T-cell (primary cell): Measurements from ENCODE around the gene GPR158. TPM values are rescaled to one million over a fixed set of nuclear protein-coding genes. Genes with fewer than 3 reads are reported as not detected.

Source experiments
- ATAC-seq, 4 experiments: fragments of 200-7000 bp in 3 of 4; fragments of 150-1000 bp in 1 of 4; cut with Tn5 transposase; replicated peaks in 1 of 4; 1 replicate in 3 of 4; 2 replicates in 1 of 4; pipeline ENCODE4 v1.10.0; 2021; ENCODE audit warnings: moderate library complexity in 3 of 4, mild to moderate bottlenecking in 2 of 4, moderate number of reproducible peaks in 1 of 4
- CTCF ChIA-PET, 2 donors: fragments of 300-600 bp; sonication (Branson Sonifier 250); formaldehyde crosslinking; loops; one replicate each; lab custom pipeline; 2022; ENCODE audit warnings: antibody characterized with exemption in 2 of 2; lab: Charles Lee
- POLR2A ChIA-PET, 2 donors: fragments of 300-600 bp; sonication (Branson Sonifier 250); formaldehyde crosslinking; loops; one replicate each; lab custom pipeline; 2022; ENCODE audit warnings: antibody characterized with exemption in 2 of 2; lab: Charles Lee
- DNase-seq, 35 experiments: peaks; one replicate each; pipeline versions ENCODE4 v3.0.0 to v3.0.0-alpha.2; 2013 to 2023
- H3K27ac ChIP-seq: one replicate; pipeline ENCODE4 v1.5.1; 2013; ENCODE audit warnings: low read length
- H3K27me3 ChIP-seq, 2 experiments: replicated peaks in 1 of 2; 1 replicate in 1 of 2; 2 replicates in 1 of 2; pipeline versions ENCODE4 v1.6.1 to v1.7.0; 2013; ENCODE audit warnings: low read length in 1 of 2, mixed read lengths in 1 of 2; ENCODE audit not compliant: control insufficient read depth in 2 of 2, insufficient read depth in 2 of 2; ENCODE audit errors: extremely low read depth in 1 of 2
- H3K36me3 ChIP-seq, 2 donors: 1 replicate in 1 of 2; 2 replicates in 1 of 2; pipeline versions ENCODE4 v1.6.1 to v1.7.0; 2013; ENCODE audit warnings: low read length in 1 of 2; ENCODE audit not compliant: control insufficient read depth in 2 of 2, insufficient read depth in 1 of 2; ENCODE audit errors: extremely low read depth in 1 of 2
- H3K4me1 ChIP-seq, 2 experiments: 1 replicate in 1 of 2; 2 replicates in 1 of 2; pipeline versions ENCODE4 v1.6.1 to v1.7.0; 2013; ENCODE audit warnings: low read length in 2 of 2, mixed read lengths in 1 of 2; ENCODE audit not compliant: insufficient read depth in 2 of 2, control insufficient read depth in 1 of 2; ENCODE audit errors: extremely low read depth in 1 of 2
- H3K4me3 ChIP-seq, 2 donors: 1 replicate in 1 of 2; 2 replicates in 1 of 2; pipeline versions ENCODE4 v1.5.1 to v1.7.0; 2013; ENCODE audit warnings: mild to moderate bottlenecking in 2 of 2, low read length in 1 of 2, moderate library complexity in 1 of 2; ENCODE audit not compliant: control insufficient read depth in 1 of 2; ENCODE audit errors: extremely low read depth in 1 of 2
- H3K9me3 ChIP-seq: 2 replicates; pipeline ENCODE4 v1.7.0; 2013
- H3K27ac Mint-ChIP-seq, 2 donors: one replicate each; pipeline ENCODE4 v1.8.0; 2020 to 2021; ENCODE audit warnings: mild to moderate bottlenecking in 2 of 2, mixed read lengths in 2 of 2
- H3K27me3 Mint-ChIP-seq, 2 donors: one replicate each; pipeline ENCODE4 v1.8.0; 2021 to 2022; ENCODE audit warnings: mixed read lengths in 2 of 2
- H3K36me3 Mint-ChIP-seq: one replicate; pipeline ENCODE4 v1.8.0; 2021; ENCODE audit warnings: mixed read lengths
- H3K4me1 Mint-ChIP-seq, 3 donors: one replicate each; pipeline ENCODE4 v1.8.0; 2020 to 2022; ENCODE audit warnings: mixed read lengths in 3 of 3, mild to moderate bottlenecking in 1 of 3
- H3K4me3 Mint-ChIP-seq, 3 donors: one replicate each; pipeline ENCODE4 v1.8.0; 2020 to 2022; ENCODE audit warnings: mild to moderate bottlenecking in 3 of 3, mixed read lengths in 3 of 3, moderate library complexity in 3 of 3
- H3K9me3 Mint-ChIP-seq, 3 donors: one replicate each; pipeline ENCODE4 v1.8.0; 2020 to 2022; ENCODE audit warnings: mixed read lengths in 3 of 3
- WGBS: methylation state at CpG from one replicate; pipeline ENCODE4 v1.1.5; 2013; ENCODE audit warnings: missing lambda C conversion rate; ENCODE audit not compliant: insufficient coverage; 5-methylcytosine and 5-hydroxymethylcytosine counted together
- total RNA-seq, 35 experiments: library from RNA in 6 of 35; stranded (reverse) in 6 of 35; fragments of 120-200 nt in 1 of 35; gene quantifications; one replicate each; pipeline versions ENCODE4 v1.2.1 to v1.2.4 and lab custom pipeline; 2013 to 2026

The GPR158 gene
- total RNA-seq, 5 donors from 2014 or later (not counting 1 experiment from before 2014, with no cell fraction given): not detected

DNA sequence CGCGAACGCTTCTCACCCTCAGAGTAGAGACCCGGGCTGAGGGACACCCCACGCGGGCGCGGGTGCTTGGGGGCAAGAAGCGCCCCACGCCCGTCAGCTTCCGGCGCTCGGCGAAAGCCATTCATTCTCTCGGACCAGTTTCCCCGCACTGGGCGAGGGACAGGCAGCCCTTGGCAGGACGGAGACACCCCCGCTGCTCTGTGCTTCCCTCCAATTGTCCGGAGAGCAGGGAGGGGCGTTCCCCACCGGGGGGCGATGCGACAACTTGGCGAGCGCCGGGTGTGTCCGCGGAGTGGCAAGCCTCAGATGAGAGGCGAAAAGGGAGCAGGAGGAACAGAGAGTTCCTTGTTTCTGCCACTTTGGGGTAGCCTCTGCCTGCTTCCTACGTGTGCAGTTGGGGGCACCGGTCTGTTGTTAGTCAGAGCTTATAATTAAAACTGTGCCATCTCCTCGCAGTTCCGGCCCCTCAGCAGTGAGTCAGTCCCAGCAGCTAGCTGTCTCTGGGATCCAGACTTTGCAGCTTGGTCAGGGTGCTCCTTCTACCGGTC, 1.7 kb downstream of the GPR158 start:
- ATAC-seq (no peak), DNase-seq (no peak)
- Histone ChIP-seq H3K36me3 (no peaks in the 10 kb centered on the region), H3K9me3 (no peaks in the 10 kb centered on the region), H3K4me3 (no peak overlapping the region), H3K27ac (no peak overlapping the region), H3K27me3 (peaks cover 11 to 27% of the 10 kb centered on the region in 2 experiments), H3K4me1 (peaks cover 0 to 9% of the 10 kb centered on the region in 2 experiments)
- Mint-ChIP-seq H3K9me3 (peaks cover 0 to 5% (median 4%) of the 10 kb centered on the region in 3 donors), H3K27ac (no peak overlapping the region), H3K36me3 (peaks cover 4% of the 10 kb centered on the region), H3K4me3 (peak overlapping the region in 2 of 3 donors; percentile 14 to 30), H3K27me3 (peaks cover 43 to 59% of the 10 kb centered on the region in 2 donors), H3K4me1 (peaks cover 5 to 14% (median 9%) of the 10 kb centered on the region in 3 donors)
- POLR2A ChIA-PET: no interaction called here
- CTCF ChIA-PET: no interaction called here
- 16% methylated on average over 35 of the region's 36 CpGs for WGBS

DNA sequence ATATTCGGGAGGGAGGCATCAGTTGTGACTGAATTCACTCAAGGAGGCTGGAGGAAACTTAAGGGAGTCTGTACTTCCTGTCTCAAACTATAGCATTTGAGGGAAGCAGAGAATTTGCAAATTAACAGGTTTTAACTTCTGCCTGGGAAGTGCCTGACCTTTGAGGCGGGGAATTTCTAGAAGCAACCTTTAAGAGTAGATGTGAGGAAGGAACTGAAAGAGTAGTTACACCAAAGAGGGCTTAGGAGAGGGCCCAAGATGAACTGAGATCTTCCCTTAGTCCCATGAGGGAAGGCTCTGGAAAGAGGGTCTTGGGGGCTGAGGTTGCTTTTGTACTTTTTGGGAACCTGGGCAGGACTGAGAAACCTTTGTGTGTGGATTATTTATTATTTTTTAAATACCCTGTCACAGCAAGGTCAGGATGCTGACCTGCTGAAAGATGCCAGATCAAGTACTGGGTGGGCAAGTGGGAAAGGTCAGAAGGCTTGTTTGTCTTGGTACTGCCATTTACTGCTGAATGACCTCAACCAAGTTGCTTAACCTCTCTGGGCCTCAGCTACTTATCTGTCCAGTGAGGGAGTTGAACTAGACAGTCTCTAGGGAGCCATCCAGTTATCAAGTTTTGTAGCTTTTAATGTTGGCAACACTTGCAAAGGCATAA, 2.4 kb downstream of the GPR158 start:
- Mint-ChIP-seq H3K9me3 (peaks cover 0 to 5% (median 4%) of the 10 kb centered on the region in 3 donors), H3K4me3 (peak overlapping the region in 1 of 3 donors; percentile 30), H3K27me3 (peaks cover 39 to 53% of the 10 kb centered on the region in 2 donors), H3K27ac (no peak overlapping the region), H3K36me3 (peaks cover 4% of the 10 kb centered on the region), H3K4me1 (peaks cover 5 to 14% (median 9%) of the 10 kb centered on the region in 3 donors)
- H3K9me3 ChIP-seq: no peaks in the 10 kb centered on the region
- peaks cover 0 to 9% of the 10 kb centered on the region in 2 experiments for H3K4me1 ChIP-seq
- ChIA-PET POLR2A (no interaction called here), CTCF (no interaction called here)
- peaks cover 11 to 27% of the 10 kb centered on the region in 2 experiments for H3K27me3 ChIP-seq
- 27% methylated on average over 1 of the region's 2 CpGs for WGBS
- no peak overlapping the region for H3K27ac ChIP-seq
- ATAC-seq (no peak), DNase-seq (no peak)
- no peaks in the 10 kb centered on the region for H3K36me3 ChIP-seq
- H3K4me3 ChIP-seq: no peak overlapping the region

GRCh38 chr10:25177754-25178135, 2.9 kb downstream of the GPR158 start:
- H3K27me3 ChIP-seq: peaks cover 11 to 27% of the 10 kb centered on the region in 2 experiments
- peaks cover 0 to 9% of the 10 kb centered on the region in 2 experiments for H3K4me1 ChIP-seq
- ChIA-PET CTCF (no interaction called here), POLR2A (no interaction called here)
- H3K9me3 ChIP-seq: no peaks in the 10 kb centered on the region
- peaks cover 0 to 5% (median 4%) of the 10 kb centered on the region in 3 donors for H3K9me3 Mint-ChIP-seq
- ATAC-seq (no peak), DNase-seq (no peak)
- H3K4me3 Mint-ChIP-seq: no peak overlapping the region
- H3K27ac ChIP-seq: no peak overlapping the region
- H3K27me3 Mint-ChIP-seq: peaks cover 38 to 49% of the 10 kb centered on the region in 2 donors
- no peaks in the 10 kb centered on the region for H3K36me3 ChIP-seq
- no CpG with 5 or more reads among the region's 2 CpGs for WGBS
- peaks cover 5 to 14% (median 9%) of the 10 kb centered on the region in 3 donors for H3K4me1 Mint-ChIP-seq
- H3K36me3 Mint-ChIP-seq: peaks cover 4% of the 10 kb centered on the region
- no peak overlapping the region for H3K27ac Mint-ChIP-seq
- no peak overlapping the region for H3K4me3 ChIP-seq

- Mint-ChIP-seq H3K4me1 (peaks cover 5 to 14% (median 9%) of the 10 kb centered on the region in 3 donors), H3K4me3 (no peak overlapping the region), H3K9me3 (peaks cover 0 to 5% (median 4%) of the 10 kb centered on the region in 3 donors), H3K27me3 (peaks cover 31 to 44% of the 10 kb centered on the region in 2 donors), H3K27ac (no peak overlapping the region), H3K36me3 (peaks cover 4% of the 10 kb centered on the region)
- DNase-seq (no peak), ATAC-seq (no peak)
- no peak overlapping the region for H3K27ac ChIP-seq
- POLR2A ChIA-PET: no interaction called here
- H3K36me3 ChIP-seq: no peaks in the 10 kb centered on the region
- H3K4me3 ChIP-seq: no peak overlapping the region
- CTCF ChIA-PET: no interaction called here
- H3K9me3 ChIP-seq: no peaks in the 10 kb centered on the region
- peaks cover 0 to 9% of the 10 kb centered on the region in 2 experiments for H3K4me1 ChIP-seq
- peaks cover 9 to 27% of the 10 kb centered on the region in 2 experiments for H3K27me3 ChIP-seq
Measured at GRCh38 chr10:25178411-25178810, 3.6 kb downstream of the GPR158 start.

GRCh38 chr10:25180801-25181200, 6.0 kb downstream of the GPR158 start:
- DNase-seq: no peak
- Mint-ChIP-seq H3K4me1 (peaks cover 5 to 7% (median 5%) of the 10 kb centered on the region in 3 donors), H3K27ac (no peak overlapping the region), H3K27me3 (peaks cover 28 to 30% of the 10 kb centered on the region in 2 donors), H3K4me3 (no peak overlapping the region), H3K9me3 (peaks cover 0 to 1% (median 0%) of the 10 kb centered on the region in 3 donors), H3K36me3 (no peaks in the 10 kb centered on the region)
- CTCF ChIA-PET: no interaction called here
- WGBS: no CpG with 5 or more reads among the region's 2 CpGs
- no peak overlapping the region for H3K4me3 ChIP-seq
- H3K4me1 ChIP-seq: no peaks in the 10 kb centered on the region
- no peaks in the 10 kb centered on the region for H3K9me3 ChIP-seq
- no peak overlapping the region for H3K27ac ChIP-seq
- POLR2A ChIA-PET: no interaction called here
- H3K36me3 ChIP-seq: no peaks in the 10 kb centered on the region
- H3K27me3 ChIP-seq: peaks cover 8 to 10% of the 10 kb centered on the region in 2 experiments
- no peak for ATAC-seq

DNA sequence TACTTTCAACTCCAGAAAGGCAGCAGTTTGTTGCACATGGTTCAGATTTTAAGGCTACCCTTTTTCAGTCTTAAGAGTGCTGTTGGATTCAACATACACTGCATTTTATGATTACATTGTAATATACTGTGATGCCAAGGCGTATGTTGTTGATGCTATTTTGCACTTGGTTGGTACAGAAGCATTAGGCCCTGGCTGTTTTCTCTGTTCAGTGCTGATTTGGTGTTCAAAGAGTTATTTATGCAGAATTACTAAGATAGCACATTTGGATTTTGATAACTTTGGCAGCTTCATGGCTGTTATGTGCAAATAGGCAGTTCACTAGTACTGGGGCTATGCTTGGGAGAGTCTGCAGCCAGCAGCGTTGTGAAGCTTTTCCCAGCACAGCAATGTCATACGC, 7.8 kb downstream of the GPR158 start:
- POLR2A ChIA-PET: no interaction called here
- no peak overlapping the region for H3K27ac ChIP-seq
- Mint-ChIP-seq H3K27ac (no peak overlapping the region), H3K27me3 (peaks cover 21 to 28% of the 10 kb centered on the region in 2 donors), H3K36me3 (no peaks in the 10 kb centered on the region), H3K4me1 (no peaks in the 10 kb centered on the region), H3K4me3 (no peak overlapping the region), H3K9me3 (peaks cover 0 to 9% (median 0%) of the 10 kb centered on the region in 3 donors)
- H3K9me3 ChIP-seq: no peaks in the 10 kb centered on the region
- H3K4me1 ChIP-seq: no peaks in the 10 kb centered on the region
- H3K36me3 ChIP-seq: no peaks in the 10 kb centered on the region
- H3K4me3 ChIP-seq: no peak overlapping the region
- ATAC-seq (no peak), DNase-seq (no peak)
- CTCF ChIA-PET: interaction anchor here in 1 of 2 donors (0.6 kb wide), 1 partner anchor 11 kb away, joined by 3 read pairs; no protein-coding TSS in a partner anchor
- 50% methylated on average over 1 of the region's 3 CpGs for WGBS
- peaks cover 0 to 5% of the 10 kb centered on the region in 2 experiments for H3K27me3 ChIP-seq
